Upper lobe of left lung (tissue), 4 donors: ENCODE measurements around the gene ICA1L.

ENCODE experiments used
- CTCF ChIP-seq, 6 experiments: fragments of 450-650 bp in 4 of 6; fragments of 200-600 bp in 2 of 6; sonication (generic) in 2 of 6; IDR thresholded peaks; one replicate each; pipeline ENCODE4 v1.5.1; 2016 to 2019; ENCODE audit warnings: antibody characterized with exemption in 6 of 6
- EP300 ChIP-seq, 4 donors: sonication (generic); formaldehyde crosslinking; IDR thresholded peaks; one replicate each; pipeline ENCODE4 v1.5.1; 2017; ENCODE audit warnings: antibody characterized with exemption in 4 of 4, control low read depth in 2 of 4
- POLR2A ChIP-seq, 4 donors: fragments of 450-650 bp; IDR thresholded peaks; one replicate each; pipeline ENCODE4 v1.5.1; 2016 to 2017; ENCODE audit warnings: antibody characterized with exemption in 4 of 4, mild to moderate bottlenecking in 2 of 4

GRCh38 chr2:202847693-202848524 is 23.7 kb downstream of the ICA1L start:
- TF ChIP-seq CTCF (IDR thresholded peaks at IDR 0.05) (no peak), POLR2A (IDR thresholded peaks at IDR 0.05) (no peak), EP300 (IDR thresholded peaks at IDR 0.05) (no peak)
